Measurements from ENCODE around the gene HILPDA.
A peak's percentile ranks its signal among the peaks of the same experiment; 100 is the strongest.
"Not testable (repeated sequence)": the region's sequence is repeated elsewhere in the genome, so short reads cannot be mapped to it uniquely, and the experiment has no call there.

HILPDA gene

DNA sequence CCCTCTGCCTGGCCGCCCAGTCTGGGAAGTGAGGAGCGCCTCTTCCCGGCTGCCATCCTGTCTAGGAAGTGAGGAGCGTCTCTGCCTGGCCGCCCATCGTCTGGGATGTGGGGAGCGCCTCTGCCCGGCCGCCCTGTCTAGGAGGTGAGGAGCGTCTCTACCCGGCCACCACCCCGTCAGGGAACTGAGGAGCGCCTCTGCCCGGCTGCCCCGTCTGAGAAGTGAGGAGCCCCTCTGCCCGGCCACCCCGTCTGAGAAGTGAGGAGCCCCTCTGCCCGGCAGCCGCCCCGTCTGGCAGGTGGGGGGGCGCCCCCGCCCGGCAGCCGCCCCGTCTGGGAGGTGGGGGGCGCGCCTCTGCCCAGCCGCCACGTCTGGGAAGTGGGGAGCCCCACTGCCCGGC is 7.7 kb downstream of the HILPDA start:
- not testable (repeated sequence) for DNase-seq (ENCODE audit: low read depth, low spot score)

DNA sequence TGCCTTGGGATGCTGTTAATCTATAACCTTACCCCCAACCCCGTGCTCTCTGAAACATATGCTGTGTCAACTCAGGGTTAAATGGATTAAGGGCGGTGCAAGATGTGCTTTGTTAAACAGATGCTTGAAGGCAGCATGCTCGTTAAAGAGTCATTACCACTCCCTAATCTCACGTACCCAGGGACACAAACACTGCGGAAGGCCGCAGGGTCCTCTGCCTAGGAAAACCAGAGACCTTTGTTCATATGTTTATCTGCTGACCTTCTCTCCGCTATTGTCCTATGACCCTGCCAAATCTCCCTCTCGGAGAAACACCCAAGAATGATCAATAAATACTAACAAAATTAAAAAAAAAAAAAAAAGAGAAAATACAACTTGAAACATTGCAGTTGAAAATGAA is 8.3 kb downstream of the HILPDA start:
- DNase-seq (ENCODE audit: low read depth, low spot score), result not testable (repeated sequence)

DNA sequence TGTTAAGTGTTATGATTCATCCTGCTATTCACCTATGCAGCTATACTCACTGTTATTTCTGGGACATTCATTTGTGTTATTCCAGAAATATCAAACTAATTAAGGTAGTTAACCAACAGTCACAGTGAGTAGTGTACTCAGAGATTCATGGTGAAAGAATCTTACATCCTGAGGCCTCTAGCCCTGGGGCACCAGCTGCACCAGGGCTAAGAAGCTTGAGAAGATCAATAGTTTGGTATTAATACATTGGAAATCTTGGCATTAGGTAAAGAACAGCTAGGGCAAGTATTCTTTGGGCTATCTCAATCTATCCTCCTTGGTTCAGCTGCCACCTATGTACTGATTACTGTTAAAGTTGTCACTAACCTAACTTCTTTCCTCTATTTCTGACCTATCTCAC is 11.2 kb downstream of the HILPDA start:
- not testable (repeated sequence) for DNase-seq (ENCODE audit: low read depth, low spot score)

DNA sequence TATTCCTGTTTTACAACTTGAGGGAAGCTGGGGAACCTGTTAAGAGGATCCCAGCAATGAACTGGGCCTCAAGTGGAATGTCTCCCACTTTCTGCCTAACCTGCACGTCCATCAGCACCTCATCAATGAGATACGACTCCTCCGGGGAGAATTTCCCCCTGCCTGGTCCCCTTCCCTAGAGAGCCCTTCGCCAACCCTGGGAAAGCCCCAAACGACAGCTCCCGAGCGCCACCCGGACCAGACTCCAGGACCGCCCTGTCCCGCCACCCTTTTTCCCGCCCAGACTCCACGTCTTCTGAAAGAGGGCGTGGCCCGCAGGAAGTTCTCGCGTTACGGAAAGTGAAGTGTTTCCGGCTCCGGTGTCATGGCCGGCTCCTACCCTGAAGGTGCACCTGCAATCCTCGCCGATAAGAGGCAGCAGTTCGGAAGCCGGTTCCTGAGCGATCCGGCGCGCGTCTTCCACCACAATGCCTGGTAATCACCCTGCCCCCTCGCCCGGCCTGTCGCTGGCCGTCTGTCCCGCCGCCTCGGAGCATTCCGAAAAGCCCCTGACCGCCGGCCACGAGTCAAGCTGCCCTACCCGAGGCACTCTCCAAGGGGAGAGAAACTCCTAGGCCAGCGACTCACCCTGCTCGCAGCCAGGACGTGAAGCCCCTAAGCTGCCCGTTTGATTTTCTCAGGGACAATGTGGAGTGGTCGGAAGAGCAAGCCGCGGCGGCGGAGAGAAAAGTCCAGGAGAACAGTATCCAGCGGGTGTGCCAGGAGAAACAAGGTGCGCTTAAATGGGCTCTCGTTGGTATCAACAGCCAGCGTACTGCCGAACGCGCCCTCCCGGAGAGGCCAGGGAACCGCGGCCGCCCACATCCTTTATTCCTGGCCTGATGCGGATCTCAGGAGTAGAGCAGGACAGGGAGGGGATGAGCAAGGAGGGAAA is 21.0 kb downstream of the HILPDA start, which contains the start of gene METTL2B:
Gene METTL2B (plus strand): TSS at position 347 of the 934 bp plus-strand sequence. CDS start 18 bp downstream, at position 365.
- DNase-seq (ENCODE audit: low read depth, low spot score), result peak; percentile 77

DNA sequence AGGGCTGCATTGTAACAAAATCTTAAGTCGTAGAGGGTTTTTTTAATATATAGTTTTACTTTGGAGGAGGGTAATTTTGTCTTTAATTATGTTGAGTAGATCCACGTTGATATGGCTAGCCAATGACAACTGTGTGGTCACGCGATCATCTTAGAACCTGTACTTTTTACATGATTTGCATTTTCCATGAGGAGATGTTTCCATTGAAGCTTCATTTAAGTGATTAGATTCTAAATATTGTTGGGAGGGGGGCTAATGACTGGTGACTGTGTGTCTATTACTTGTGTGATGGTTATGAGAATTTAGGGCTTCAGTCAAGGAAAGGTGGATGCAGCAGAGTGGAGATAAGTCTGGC is 21.6 kb downstream of the HILPDA start:
- DNase-seq (ENCODE audit: low read depth, low spot score), result not testable (repeated sequence)

DNA sequence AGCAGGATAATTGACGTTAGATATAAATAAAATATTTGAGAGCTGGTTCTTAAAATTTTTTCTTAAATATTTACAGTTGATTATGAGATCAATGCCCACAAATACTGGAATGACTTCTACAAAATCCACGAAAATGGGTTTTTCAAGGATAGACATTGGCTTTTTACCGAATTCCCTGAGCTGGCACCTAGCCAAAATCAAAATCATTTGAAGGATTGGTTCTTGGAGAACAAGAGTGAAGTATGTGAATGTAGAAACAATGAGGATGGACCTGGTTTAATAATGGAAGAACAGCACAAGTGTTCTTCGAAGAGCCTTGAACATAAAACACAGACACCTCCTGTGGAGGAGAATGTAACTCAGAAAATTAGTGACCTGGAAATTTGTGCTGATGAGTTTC is 23.4 kb downstream of the HILPDA start:
- DNase-seq (ENCODE audit: low read depth, low spot score), result not testable (repeated sequence)

DNA sequence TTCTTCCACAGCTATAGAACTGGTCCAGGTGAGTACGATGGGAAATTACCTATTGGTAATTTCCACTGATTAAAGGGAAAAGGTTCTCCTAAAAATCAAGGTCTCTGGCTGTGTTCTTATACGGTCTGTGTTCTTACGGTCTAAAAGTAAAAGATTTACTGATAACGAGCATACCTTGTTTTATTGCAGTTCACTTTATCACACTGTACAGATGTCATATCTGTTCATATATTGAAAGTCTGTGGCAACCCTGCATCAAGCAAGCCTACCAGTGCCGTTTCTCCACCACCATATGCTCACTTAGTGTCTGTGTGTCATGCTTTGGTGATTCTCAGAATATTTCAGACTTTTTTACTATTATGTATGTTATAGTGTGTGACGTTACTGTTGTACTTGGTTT is 32.5 kb downstream of the HILPDA start:
- not testable (repeated sequence) for DNase-seq (ENCODE audit: low read depth, low spot score)

DNA sequence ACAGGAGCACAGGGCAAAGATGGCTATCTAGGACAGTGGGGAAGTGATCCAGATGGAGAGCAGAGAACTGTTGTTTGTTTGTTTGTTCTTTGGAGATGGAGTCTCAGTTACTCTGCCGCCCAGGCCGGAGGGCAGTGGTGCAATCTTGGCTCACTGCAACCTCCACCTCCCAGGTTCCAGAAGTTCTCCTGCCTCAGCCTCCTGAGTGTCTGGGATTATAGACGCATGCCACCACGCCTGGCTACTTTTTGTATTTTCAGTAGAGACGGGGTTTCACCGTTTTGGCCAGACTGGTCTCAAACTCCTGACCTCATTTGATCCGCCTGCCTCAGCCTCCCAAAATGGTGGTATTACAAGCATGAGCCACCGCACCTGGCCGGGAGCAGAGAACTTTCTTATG is 41.7 kb downstream of the HILPDA start:
- no peak for DNase-seq (ENCODE audit: low read depth, low spot score)

DNA sequence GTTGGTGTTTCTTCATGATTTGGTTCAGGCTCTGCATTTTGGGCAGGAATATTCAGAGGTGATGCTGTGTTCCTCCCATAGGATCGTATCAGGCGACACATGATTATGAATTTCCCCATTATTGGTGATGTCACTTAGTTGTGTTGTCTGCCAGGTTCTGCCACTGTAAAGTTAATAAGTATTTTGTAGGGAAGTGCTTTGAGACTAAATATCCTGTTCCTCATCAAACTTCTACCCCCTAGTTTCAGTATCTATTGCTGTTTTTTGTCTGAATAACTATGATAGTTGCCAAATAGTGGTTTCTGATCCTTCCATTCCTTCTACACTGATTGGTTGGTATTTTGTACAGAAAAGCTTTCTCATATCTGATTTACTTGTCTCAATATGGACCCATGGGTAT is 49.7 kb downstream of the HILPDA start:
- not testable (repeated sequence) for DNase-seq (ENCODE audit: low read depth, low spot score)

DNA sequence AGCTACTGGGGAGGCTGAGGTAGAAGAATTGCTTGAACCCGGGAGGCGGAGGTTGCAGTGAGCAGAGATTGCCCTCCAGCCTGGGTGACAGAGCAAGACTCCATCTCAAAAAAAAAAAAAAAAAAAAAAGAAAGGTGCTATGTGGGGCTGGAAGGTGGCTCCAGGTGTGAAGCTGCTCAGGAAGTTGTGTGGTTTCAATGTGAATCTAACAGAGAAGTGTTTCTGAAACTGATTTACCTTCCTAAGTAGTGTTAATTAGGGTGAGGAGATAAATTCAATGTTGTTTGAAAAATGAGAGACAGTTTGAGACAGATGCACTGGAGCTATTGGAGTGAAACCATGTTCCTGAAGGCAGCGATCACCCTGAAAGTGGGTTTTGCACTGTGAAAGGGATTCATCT is 51.1 kb downstream of the HILPDA start:
- DNase-seq (ENCODE audit: low read depth, low spot score), result not testable (repeated sequence)

DNA sequence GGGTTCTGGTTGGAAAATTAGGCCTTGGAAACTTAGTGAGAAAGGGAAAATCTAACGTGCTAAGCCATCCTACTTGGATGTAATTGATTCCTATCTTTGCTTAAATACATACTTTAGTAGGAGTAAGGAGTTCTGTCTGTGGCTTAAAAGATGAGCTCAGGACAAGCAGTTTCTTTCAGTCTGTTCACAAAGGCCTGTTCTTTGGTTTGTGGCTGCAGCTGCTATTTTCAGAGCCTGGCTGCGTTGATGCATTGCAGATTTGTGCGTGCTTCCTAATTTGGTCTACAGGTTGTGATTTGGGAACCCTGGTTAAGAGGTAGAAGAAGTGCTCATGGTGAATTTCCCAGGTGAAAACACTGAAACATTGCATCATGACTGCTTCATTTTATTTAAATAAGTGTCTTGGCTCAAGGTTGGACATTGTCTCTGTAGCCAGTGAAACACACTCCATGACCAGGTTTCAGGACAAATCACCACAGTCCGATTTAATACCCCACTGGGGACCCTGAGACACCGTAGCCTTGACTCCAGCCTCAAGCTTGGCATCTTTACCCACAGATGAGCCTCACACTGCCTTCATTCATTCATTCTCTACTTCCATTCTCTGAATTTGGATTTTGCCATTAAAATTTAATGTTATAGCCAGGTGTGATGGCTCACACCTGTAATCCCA is 51.8 kb downstream of the HILPDA start:
- not testable (repeated sequence) for DNase-seq (ENCODE audit: low read depth, low spot score)

Measured in activated naive CD8-positive, alpha-beta T cell treated with anti-CD3 and anti-CD28 coated beads, Interleukin-2, amount 50 U/mL, for 16 hours (primary cell).